Panc1 (cell line): ENCODE data around the gene ERVFRD-1. TPM values are rescaled to one million over a fixed set of nuclear protein-coding genes. Genes with fewer than 3 reads are reported as not detected.

Source experiments
- ATAC-seq: fragments of 200-7000 bp; cut with Tn5 transposase; 2 replicates; pipeline ENCODE4 v1.9.1; 2020; ENCODE audit warnings: mild to moderate bottlenecking, moderate library complexity
- BruUV-seq: library from RNA; stranded (reverse); fragments of 400-500 nt; replicated peaks from 2 replicates; lab custom pipeline; 2021; lab: Mats Ljungman, UMichigan
- CTCF ChIA-PET: fragments of 300-600 bp; sonication (Branson Sonifier 250); formaldehyde crosslinking; loops from one replicate; lab custom pipeline; 2022; ENCODE audit warnings: antibody characterized with exemption; lab: Charles Lee
- POLR2A ChIA-PET: fragments of 300-600 bp; sonication (Branson Sonifier 250); formaldehyde crosslinking; loops from one replicate; lab custom pipeline; 2022; ENCODE audit warnings: antibody characterized with exemption; lab: Charles Lee
- DNase-seq: peaks from one replicate; pipeline ENCODE4 v3.0.0-alpha.2; 2010; ENCODE audit warnings: low read depth, low spot score
- H3K27ac ChIP-seq: 2 replicates; pipeline ENCODE4 v1.5.1; 2011; ENCODE audit warnings: mild to moderate bottlenecking, low read length, inconsistent platforms
- H3K27me3 ChIP-seq: fragments of 200-500 bp; sonication (Bioruptor generic); 2 replicates; pipeline ENCODE4 v1.6.0; 2014; ENCODE audit warnings: low read length, inconsistent platforms; ENCODE audit not compliant: control insufficient read depth, insufficient read depth
- H3K36me3 ChIP-seq: fragments of 200-500 bp; sonication (Bioruptor generic); 2 replicates; pipeline ENCODE4 v1.5.1; 2014; ENCODE audit warnings: inconsistent platforms, mild to moderate bottlenecking, low read length, moderate library complexity; ENCODE audit not compliant: control insufficient read depth, insufficient read depth
- H3K4me1 ChIP-seq: 2 replicates; pipeline ENCODE4 v1.5.1; 2011; ENCODE audit warnings: inconsistent platforms, mild to moderate bottlenecking, low read length, moderate library complexity; ENCODE audit not compliant: control insufficient read depth, insufficient read depth
- H3K4me3 ChIP-seq, 2 experiments: 2 replicates each; pipeline ENCODE4 v1.5.1; 2011 to 2012; ENCODE audit warnings: low read depth in 2 of 2, low read length in 2 of 2, mild to moderate bottlenecking in 2 of 2, inconsistent platforms in 1 of 2, moderate library complexity in 1 of 2
- H3K9me3 ChIP-seq: fragments of 200-500 bp; sonication (Bioruptor generic); 2 replicates; pipeline ENCODE4 v1.5.1; 2014; ENCODE audit warnings: low read depth, mild to moderate bottlenecking, inconsistent platforms, low read length, moderate library complexity; ENCODE audit not compliant: control insufficient read depth, insufficient read depth
- CTCF ChIP-seq: fragments of 450-650 bp; IDR thresholded peaks from 2 replicates; pipeline ENCODE4 v1.5.1; 2017; ENCODE audit warnings: mild to moderate bottlenecking
- POLR2AphosphoS5 ChIP-seq: IDR thresholded peaks from 2 replicates; pipeline ENCODE4 v1.6.1; 2012; ENCODE audit warnings: mild to moderate bottlenecking, low read depth, low read length, moderate library complexity
- REST ChIP-seq, 2 experiments: IDR thresholded peaks; 2 replicates each; pipeline ENCODE4 v1.6.1; 2011 to 2012; ENCODE audit warnings: low read depth in 2 of 2, control low read depth in 1 of 2, low read length in 1 of 2, mild to moderate bottlenecking in 1 of 2, moderate library complexity in 1 of 2; ENCODE audit not compliant: insufficient read depth in 1 of 2
- SIN3A ChIP-seq: IDR thresholded peaks from 2 replicates; pipeline ENCODE4 v1.6.1; 2012; ENCODE audit warnings: low read depth, mild to moderate bottlenecking, low read length, moderate library complexity, borderline replicate concordance; ENCODE audit not compliant: insufficient read depth
- TCF7L2 ChIP-seq: IDR thresholded peaks from 2 replicates; pipeline ENCODE4 v1.6.1; 2011; ENCODE audit warnings: mild to moderate bottlenecking, low read depth, low read length, inconsistent platforms
- in situ Hi-C: cut with HindIII; loops from 2 replicates; pipeline ENCODE4 v1.10.0; 2016; ENCODE audit warnings: low sequenced_read_pairs, low pct_unique_long_range_greater_than_20kb
- intact Hi-C: fragments of 100-400 bp; cut with micrococcal nuclease; formaldehyde crosslinking; loops from one replicate; pipeline ENCODE4 v1.10.0; 2022; ENCODE audit not compliant: unreplicated experiment
- total RNA-seq: library from RNA; stranded (reverse); gene quantifications from one replicate; pipeline ENCODE4 v1.2.1, GENCODE V29; 2021; ENCODE audit not compliant: unreplicated experiment

Gene ERVFRD-1
- total RNA-seq, 1 experiment from 2014 or later: not detected

- H3K27ac ChIP-seq: no peak overlapping the region
- BruUV-seq: no TSS peak
- TF ChIP-seq POLR2AphosphoS5 (no peak), TCF7L2 (no peak), REST (IDR thresholded peaks at IDR 0.05; ENCODE audit: insufficient read depth in 1 of 2, low read depth in 2 of 2, low read length in 1 of 2) (no peak), SIN3A (no peak), CTCF (no peak)
- POLR2A ChIA-PET: no interaction called here
- no peaks in the 10 kb centered on the region for H3K36me3 ChIP-seq
- no peaks in the 10 kb centered on the region for H3K4me1 ChIP-seq
- DNase-seq (no peak), ATAC-seq (no peak)
- H3K27me3 ChIP-seq: no peaks in the 10 kb centered on the region
- no peaks in the 10 kb centered on the region for H3K9me3 ChIP-seq
- intact Hi-C loops (no loop called here), in situ Hi-C loops (no loop called here)
- CTCF ChIA-PET: no interaction called here
- no peak overlapping the region for H3K4me3 ChIP-seq
These were observed 53.1 kb downstream of the ERVFRD-1 start for GRCh38 chr6:11058406-11058805.

GRCh38 chr6:11056871-11057270 is 54.7 kb downstream of the ERVFRD-1 start:
- intact Hi-C loops: no loop called here
- Histone ChIP-seq H3K4me1 (no peaks in the 10 kb centered on the region), H3K9me3 (no peaks in the 10 kb centered on the region), H3K27me3 (no peaks in the 10 kb centered on the region), H3K36me3 (no peaks in the 10 kb centered on the region), H3K4me3 (no peak overlapping the region), H3K27ac (no peak overlapping the region)
- ATAC-seq (no peak), DNase-seq (no peak)
- TF ChIP-seq POLR2AphosphoS5 (no peak), REST (IDR thresholded peaks at IDR 0.05; ENCODE audit: insufficient read depth in 1 of 2, low read depth in 2 of 2, low read length in 1 of 2) (no peak), SIN3A (no peak), CTCF (no peak), TCF7L2 (no peak)
- no TSS peak for BruUV-seq
- POLR2A ChIA-PET: interaction anchor here (0.6 kb wide), 2 partner anchors 33 to 63 kb away, joined by 3 to 9 read pairs; no protein-coding TSS in a partner anchor
- in situ Hi-C loops: no loop called here
- CTCF ChIA-PET: no interaction called here
